Type B pancreatic cell (in vitro differentiated cells): ENCODE results near the gene SEC63. TPM values are rescaled to one million over a fixed set of nuclear protein-coding genes. Genes with fewer than 3 reads are reported as not detected.
A peak's percentile ranks its signal among the peaks of the same experiment; 100 is the strongest.
"Not testable (repeated sequence)": the region's sequence is repeated elsewhere in the genome, so short reads cannot be mapped to it uniquely, and the experiment has no call there.

ENCODE experiments used
- DNase-seq: peaks from one replicate; pipeline ENCODE4 v3.0.0; 2021; ENCODE audit warnings: mixed read lengths; ENCODE audit not compliant: unreplicated experiment; ENCODE audit errors: extremely low spot score
- H3K27ac Mint-ChIP-seq: 2 replicates; pipeline ENCODE4 v1.8.0; 2021; ENCODE audit warnings: mild to moderate bottlenecking, mixed read lengths
- H3K27me3 Mint-ChIP-seq: 2 replicates; pipeline ENCODE4 v1.8.0; 2021; ENCODE audit warnings: mixed read lengths
- H3K36me3 Mint-ChIP-seq: 2 replicates; pipeline ENCODE4 v1.8.0; 2021; ENCODE audit warnings: mixed read lengths
- H3K4me1 Mint-ChIP-seq: one replicate; pipeline ENCODE4 v1.8.0; 2021; ENCODE audit warnings: mixed read lengths; ENCODE audit not compliant: unreplicated experiment
- H3K4me3 Mint-ChIP-seq: 2 replicates; pipeline ENCODE4 v1.8.0; 2021; ENCODE audit warnings: mild to moderate bottlenecking, mixed read lengths
- H3K9me3 Mint-ChIP-seq: 2 replicates; pipeline ENCODE4 v1.8.0; 2021; ENCODE audit warnings: mixed read lengths
- total RNA-seq: library from RNA; stranded (reverse); gene quantifications from 2 replicates; pipeline ENCODE4 v1.2.1, GENCODE V29; 2021; ENCODE audit warnings: low replicate concordance
- TF ChIP-seq, protein P1 (sequence below): fragments of 200-600 bp; sonication (generic); conservative IDR thresholded peaks from 2 replicates; pipeline ENCODE4 v1.5.0; 2021; ENCODE audit warnings: antibody characterized with exemption, mild to moderate bottlenecking

The SEC63 gene
- total RNA-seq, 1 donor from 2014 or later, result 106 TPM

- no peaks in the 10 kb centered on the region for H3K36me3 Mint-ChIP-seq
- TF ChIP-seq, protein P1, sequence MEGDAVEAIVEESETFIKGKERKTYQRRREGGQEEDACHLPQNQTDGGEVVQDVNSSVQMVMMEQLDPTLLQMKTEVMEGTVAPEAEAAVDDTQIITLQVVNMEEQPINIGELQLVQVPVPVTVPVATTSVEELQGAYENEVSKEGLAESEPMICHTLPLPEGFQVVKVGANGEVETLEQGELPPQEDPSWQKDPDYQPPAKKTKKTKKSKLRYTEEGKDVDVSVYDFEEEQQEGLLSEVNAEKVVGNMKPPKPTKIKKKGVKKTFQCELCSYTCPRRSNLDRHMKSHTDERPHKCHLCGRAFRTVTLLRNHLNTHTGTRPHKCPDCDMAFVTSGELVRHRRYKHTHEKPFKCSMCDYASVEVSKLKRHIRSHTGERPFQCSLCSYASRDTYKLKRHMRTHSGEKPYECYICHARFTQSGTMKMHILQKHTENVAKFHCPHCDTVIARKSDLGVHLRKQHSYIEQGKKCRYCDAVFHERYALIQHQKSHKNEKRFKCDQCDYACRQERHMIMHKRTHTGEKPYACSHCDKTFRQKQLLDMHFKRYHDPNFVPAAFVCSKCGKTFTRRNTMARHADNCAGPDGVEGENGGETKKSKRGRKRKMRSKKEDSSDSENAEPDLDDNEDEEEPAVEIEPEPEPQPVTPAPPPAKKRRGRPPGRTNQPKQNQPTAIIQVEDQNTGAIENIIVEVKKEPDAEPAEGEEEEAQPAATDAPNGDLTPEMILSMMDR, result no peak
- H3K27me3 Mint-ChIP-seq, result no peaks in the 10 kb centered on the region
- H3K4me3 Mint-ChIP-seq, result no peak overlapping the region
- H3K4me1 Mint-ChIP-seq, result peaks cover 24% of the 10 kb centered on the region
- no peaks in the 10 kb centered on the region for H3K9me3 Mint-ChIP-seq
- DNase-seq, result no peak
- no peak overlapping the region for H3K27ac Mint-ChIP-seq
Observed at GRCh38 chr6:107999341-107999740, 41.3 kb upstream of the SEC63 start.

DNA sequence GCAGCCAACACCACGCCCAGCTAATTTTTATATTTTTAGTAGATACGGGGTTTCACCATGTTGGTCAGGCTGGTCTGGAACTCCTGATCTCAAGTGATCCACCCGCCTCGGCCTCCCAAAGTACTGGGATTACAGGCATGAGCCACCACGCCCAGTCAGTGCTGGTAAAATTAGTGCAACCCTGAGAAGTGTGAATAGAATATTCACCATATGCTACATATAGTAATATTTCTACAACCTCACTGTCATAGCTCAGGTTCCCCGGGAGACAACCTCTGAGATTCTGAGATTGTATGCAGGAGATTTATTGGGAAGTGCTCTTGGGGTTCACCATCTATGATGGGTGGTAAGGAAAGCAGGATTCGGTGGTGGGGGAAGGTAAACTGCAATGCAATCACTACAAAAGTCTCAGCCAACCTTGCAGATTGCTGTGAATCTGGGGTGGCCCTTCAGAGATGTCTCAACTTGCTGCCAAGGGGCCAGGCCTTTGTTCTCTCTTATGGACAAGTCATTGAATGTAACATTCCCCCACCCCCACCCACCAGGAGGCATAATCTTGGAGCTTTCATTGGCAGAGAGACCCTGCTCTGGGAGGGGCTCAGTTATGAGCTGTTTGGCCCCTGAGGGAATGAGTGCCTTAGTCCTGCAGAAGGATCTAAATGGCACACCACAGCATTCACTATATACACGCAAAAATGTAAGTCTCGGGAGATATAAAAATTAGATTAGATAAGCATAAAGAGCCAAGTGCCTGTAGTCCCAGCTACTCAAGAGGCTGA is 34.0 kb upstream of the SEC63 start:
- DNase-seq, result no peak
- no peak overlapping the region for H3K4me3 Mint-ChIP-seq
- TF ChIP-seq, protein P1, result no peak
- no peaks in the 10 kb centered on the region for H3K36me3 Mint-ChIP-seq
- H3K27me3 Mint-ChIP-seq, result no peaks in the 10 kb centered on the region
- no peaks in the 10 kb centered on the region for H3K9me3 Mint-ChIP-seq
- peaks cover 23% of the 10 kb centered on the region for H3K4me1 Mint-ChIP-seq
- no peak overlapping the region for H3K27ac Mint-ChIP-seq

DNA sequence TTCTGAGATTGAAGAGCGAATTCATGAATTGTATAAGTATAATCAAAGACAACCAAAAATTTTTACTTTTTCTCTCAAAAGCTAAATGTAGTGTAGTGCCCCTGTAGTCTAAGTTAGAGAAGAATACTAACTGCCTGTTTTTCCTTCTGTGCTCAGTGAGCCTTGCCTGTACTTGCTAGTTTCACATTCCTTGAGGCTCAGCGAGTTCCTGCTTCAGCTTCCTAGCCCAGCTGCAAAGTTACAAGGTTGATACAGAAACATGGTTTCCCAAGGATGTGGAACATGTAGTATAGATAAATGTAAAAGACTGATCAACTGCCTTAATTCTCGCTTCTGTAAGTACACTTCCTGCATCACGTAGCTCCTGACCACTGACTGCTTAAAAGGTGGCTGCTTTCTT is 33.1 kb upstream of the SEC63 start:
- no peak for DNase-seq
- TF ChIP-seq, protein P1, result no peak
- H3K4me1 Mint-ChIP-seq, result peaks cover 23% of the 10 kb centered on the region
- H3K4me3 Mint-ChIP-seq, result no peak overlapping the region
- H3K27me3 Mint-ChIP-seq, result no peaks in the 10 kb centered on the region
- no peaks in the 10 kb centered on the region for H3K9me3 Mint-ChIP-seq
- H3K27ac Mint-ChIP-seq, result peak overlapping the region; percentile 17
- no peaks in the 10 kb centered on the region for H3K36me3 Mint-ChIP-seq

- DNase-seq, H3K27me3 Mint-ChIP-seq, H3K4me3 Mint-ChIP-seq, H3K36me3 Mint-ChIP-seq, H3K9me3 Mint-ChIP-seq: not testable (repeated sequence)
- peak overlapping the region; percentile 17 for H3K27ac Mint-ChIP-seq
- peaks cover 23% of the 10 kb centered on the region for H3K4me1 Mint-ChIP-seq
Observed at GRCh38 chr6:107990587-107990986, 32.6 kb upstream of the SEC63 start.

DNA sequence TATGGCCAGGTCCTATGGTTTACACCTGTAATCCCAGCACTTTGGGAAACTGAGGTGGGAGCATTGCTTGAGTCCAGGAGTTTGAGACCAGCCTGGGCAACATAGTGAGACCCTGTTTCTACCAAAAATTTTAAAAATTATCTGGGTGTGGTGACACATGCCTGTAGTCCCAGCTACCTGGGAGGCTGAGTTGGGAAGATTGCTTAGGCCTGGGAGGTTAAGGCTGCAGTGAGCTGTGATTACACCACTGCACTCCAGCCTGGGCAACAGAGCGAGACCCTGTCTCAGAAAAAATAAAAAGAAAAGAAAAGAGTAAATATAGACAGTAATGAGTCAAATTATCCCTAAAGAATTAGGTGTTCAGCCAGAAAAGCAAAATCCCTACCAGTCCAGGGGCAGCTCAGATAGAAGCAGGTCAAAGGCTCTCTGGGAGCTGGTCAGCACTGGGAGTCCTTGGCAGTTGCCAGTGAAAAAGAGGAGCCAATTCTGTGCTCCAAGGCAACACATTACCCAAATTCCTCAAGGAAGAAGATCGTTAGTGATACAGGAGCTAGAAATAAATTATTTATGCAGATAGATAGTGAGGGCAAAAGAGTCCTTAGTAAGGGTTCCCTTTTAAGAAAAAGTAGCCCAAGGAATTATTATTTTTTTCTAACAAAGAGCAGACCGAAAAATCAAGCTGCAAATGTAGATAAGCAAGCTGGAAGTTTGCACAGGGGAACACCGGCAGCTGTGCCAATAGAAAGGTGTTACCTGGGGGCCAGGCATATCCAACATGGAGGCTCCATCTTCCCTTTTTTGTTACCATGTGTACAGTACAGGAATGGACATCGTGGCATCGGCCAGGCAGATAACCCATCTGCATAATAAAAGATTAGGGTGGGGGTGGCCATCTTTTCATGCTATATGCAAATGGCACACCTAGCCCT is 31.4 kb upstream of the SEC63 start:
- TF ChIP-seq, protein P1, result no peak
- DNase-seq, result no peak
- Mint-ChIP-seq H3K27me3 (no peaks in the 10 kb centered on the region), H3K27ac (no peak overlapping the region), H3K9me3 (no peaks in the 10 kb centered on the region), H3K36me3 (no peaks in the 10 kb centered on the region), H3K4me1 (peaks cover 23% of the 10 kb centered on the region), H3K4me3 (no peak overlapping the region)

GRCh38 chr6:107988570-107988969 is 30.6 kb upstream of the SEC63 start:
- Mint-ChIP-seq H3K4me1 (peaks cover 23% of the 10 kb centered on the region), H3K36me3 (no peaks in the 10 kb centered on the region), H3K4me3 (no peak overlapping the region), H3K27me3 (no peaks in the 10 kb centered on the region), H3K9me3 (no peaks in the 10 kb centered on the region), H3K27ac (no peak overlapping the region)
- TF ChIP-seq, protein P1, result no peak
- no peak for DNase-seq
